Measurements from ENCODE around the gene GLRA3.

GRCh38 chr4:174604198-174604597 lies 224.8 kb downstream of the GLRA3 start:
- no peak for TF ChIP-seq CTCF (IDR thresholded peaks at IDR 0.05)
- TF ChIP-seq EZH2phosphoT487 (IDR thresholded peaks at IDR 0.05): no peak
- TF ChIP-seq EZH2 (IDR thresholded peaks at IDR 0.05): no peak

All from neural progenitor cell (in vitro differentiated cells).